Fibroblast of villous mesenchyme (primary cell): Measurements from ENCODE around the gene TBC1D16. TPM values are rescaled to one million over a fixed set of nuclear protein-coding genes. Genes with fewer than 3 reads are reported as not detected.

Source experiments
- DNase-seq: peaks from one replicate; pipeline ENCODE4 v3.0.0-alpha.2; 2010; ENCODE audit warnings: low read depth
- H3K4me3 ChIP-seq: 2 replicates; pipeline ENCODE4 v1.5.1; 2011; ENCODE audit warnings: low read depth, mild to moderate bottlenecking, low read length
- CTCF ChIP-seq: IDR thresholded peaks from 2 replicates; pipeline ENCODE4 v1.5.1; 2012; ENCODE audit warnings: low read depth, mild to moderate bottlenecking, low read length; ENCODE audit not compliant: insufficient read depth
- total RNA-seq: library from RNA; depleted of rRNA; stranded (reverse); fragments of >200 nt; gene quantifications from 2 replicates; pipeline ENCODE4 v1.2.3, GENCODE V29; 2012

The TBC1D16 gene
- total RNA-seq, 1 donor, result 32.8 TPM

GRCh38 chr17:79916506-79916905, 119.2 kb downstream of the TBC1D16 start:
- no peak overlapping the region for H3K4me3 ChIP-seq
- no peak for DNase-seq
- no peak for TF ChIP-seq CTCF

GRCh38 chr17:79915850-79916430, 119.7 kb downstream of the TBC1D16 start:
- peak; percentile 54 for TF ChIP-seq CTCF
- peak; percentile 52 for DNase-seq

DNA sequence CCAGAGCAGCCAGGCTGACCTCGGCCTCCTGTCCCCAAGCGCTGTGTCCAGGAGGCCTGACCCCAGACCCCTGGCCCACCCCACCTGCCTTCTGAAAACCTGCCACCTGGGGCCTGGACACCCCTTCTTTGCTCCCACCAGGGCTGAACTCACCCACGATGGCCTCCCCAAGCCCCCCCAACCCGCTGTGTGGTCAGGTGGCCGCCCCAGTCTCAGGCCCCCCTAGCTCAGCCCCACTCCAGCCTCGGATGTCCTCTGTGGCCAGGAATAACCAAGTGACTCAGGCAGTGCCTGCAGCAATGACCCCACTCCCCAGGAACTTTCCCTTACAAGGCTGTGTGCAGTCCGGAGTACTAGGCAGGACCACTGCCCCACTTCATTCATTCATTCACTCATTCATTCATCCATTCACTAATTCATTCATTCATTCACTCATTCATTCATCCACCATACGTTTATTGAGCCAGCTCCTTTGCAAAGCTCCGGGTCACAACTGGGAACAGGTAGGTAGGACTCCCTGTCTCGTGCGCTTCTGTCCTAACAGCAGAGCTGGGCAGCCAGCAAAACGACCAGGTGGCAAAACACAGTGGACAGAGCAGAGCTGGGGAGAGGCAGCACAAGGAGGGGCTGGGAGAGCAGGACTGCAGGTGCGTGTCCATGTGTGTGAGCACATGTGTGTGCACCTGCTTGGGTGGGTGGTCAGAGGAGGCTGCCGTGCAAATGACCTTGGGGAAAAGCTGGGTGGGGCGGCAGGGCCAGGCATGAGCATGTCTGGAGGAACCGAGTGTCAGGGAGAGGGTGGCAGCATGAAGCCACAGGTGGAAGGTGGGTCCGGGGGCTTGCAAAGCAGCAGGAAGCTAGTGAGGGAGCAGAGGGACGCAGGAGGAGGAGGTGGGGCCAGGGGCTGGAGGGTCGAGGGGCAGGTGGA, 120.6 kb downstream of the TBC1D16 start:
- DNase-seq, result no peak
- no peak for TF ChIP-seq CTCF
- H3K4me3 ChIP-seq, result no peak overlapping the region

More at GRCh38 chr17:79915850-79916430, 119.7 kb downstream of the TBC1D16 start:
- no peak overlapping the region for H3K4me3 ChIP-seq

- no peak for DNase-seq
- H3K4me3 ChIP-seq, result no peak overlapping the region
- TF ChIP-seq CTCF, result no peak
Measured at GRCh38 chr17:79913896-79914812, 121.5 kb downstream of the TBC1D16 start.

- H3K4me3 ChIP-seq, result no peak overlapping the region
- TF ChIP-seq CTCF, result no peak
- DNase-seq, result no peak
Measured at GRCh38 chr17:79913451-79913850, 122.2 kb downstream of the TBC1D16 start.

DNA sequence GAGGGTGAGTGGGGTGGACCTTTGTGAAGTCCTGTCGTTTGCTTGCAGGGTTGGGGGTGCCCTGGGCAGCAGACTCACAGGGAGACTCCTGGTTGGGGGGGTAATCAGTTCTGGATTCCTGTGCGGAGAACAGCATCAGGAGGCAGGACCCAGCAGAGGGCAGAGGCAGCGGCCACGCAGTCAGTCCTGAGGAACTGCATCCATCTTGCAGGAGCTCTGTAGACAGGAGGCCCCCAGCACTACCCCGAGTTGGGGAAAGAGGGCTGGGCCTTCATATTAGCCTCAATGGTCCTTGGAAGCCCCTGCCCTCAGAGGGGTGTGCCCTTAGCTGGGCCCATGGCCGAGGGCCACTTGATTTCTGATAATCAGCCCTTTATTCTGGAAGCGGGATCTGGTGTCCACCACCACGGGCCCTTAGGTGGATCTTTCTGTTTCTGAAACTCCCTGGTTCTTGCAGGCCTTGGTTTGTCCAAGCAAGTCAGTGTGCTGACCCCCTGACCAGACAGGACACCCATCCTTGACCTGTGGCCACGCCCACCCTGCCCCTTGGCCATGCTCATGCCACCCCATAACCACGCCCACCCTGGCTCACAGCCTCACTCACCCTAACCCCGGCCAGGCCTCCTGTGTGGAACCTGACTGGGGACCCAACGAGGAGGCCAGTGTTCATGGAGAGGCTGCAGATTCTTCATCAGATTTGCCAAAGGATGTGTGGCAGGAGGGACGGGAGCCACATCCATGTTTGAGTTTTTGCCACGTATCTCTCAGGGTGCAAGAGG, 122.9 kb downstream of the TBC1D16 start:
- no peak overlapping the region for H3K4me3 ChIP-seq
- DNase-seq, result no peak
- TF ChIP-seq CTCF, result no peak
